Heart right ventricle (tissue), 16 donors: Measurements from ENCODE around the gene SGCA. TPM values are rescaled to one million over a fixed set of nuclear protein-coding genes. Genes with fewer than 3 reads are reported as not detected.

ENCODE experiments used
- ATAC-seq, 8 donors: fragments of 200-7000 bp; cut with Tn5 transposase; one replicate each; pipeline ENCODE4 v1.9.1; 2020; ENCODE audit warnings: mild to moderate bottlenecking in 8 of 8, moderate library complexity in 8 of 8, moderate number of reproducible peaks in 1 of 8
- DNase-seq, 2 donors: peaks; one replicate each; pipeline ENCODE4 v3.0.0-alpha.2; 2020
- H3K27ac ChIP-seq, 10 donors: fragments of 200-600 bp; sonication (generic) in 2 of 10; one replicate each; pipeline versions ENCODE4 v1.5.0 to v1.8.0; 2020 to 2022; ENCODE audit warnings: mild to moderate bottlenecking in 3 of 10
- H3K27me3 ChIP-seq, 7 donors: fragments of 200-600 bp; one replicate each; pipeline ENCODE4 v1.8.0; 2021 to 2022; ENCODE audit warnings: mild to moderate bottlenecking in 2 of 7
- H3K36me3 ChIP-seq, 9 donors: fragments of 200-600 bp; sonication (generic) in 1 of 9; one replicate each; pipeline versions ENCODE4 v1.5.0 to v1.8.0; 2020 to 2022; ENCODE audit warnings: mild to moderate bottlenecking in 2 of 9
- H3K4me1 ChIP-seq, 9 donors: fragments of 200-600 bp; sonication (generic) in 1 of 9; one replicate each; pipeline versions ENCODE4 v1.5.0 to v1.8.0; 2020 to 2022; ENCODE audit warnings: mild to moderate bottlenecking in 4 of 9
- H3K4me3 ChIP-seq, 10 donors: fragments of 200-600 bp; sonication (generic) in 2 of 10; one replicate each; pipeline versions ENCODE4 v1.5.0 to v1.8.0; 2020 to 2022; ENCODE audit warnings: mild to moderate bottlenecking in 7 of 10, moderate library complexity in 2 of 10
- H3K9me3 ChIP-seq, 11 donors: fragments of 200-600 bp in 10 of 11; sonication (generic) in 2 of 11; one replicate each; pipeline versions ENCODE4 v1.5.0 to v1.8.0; 2013 to 2022; ENCODE audit warnings: mild to moderate bottlenecking in 2 of 11, control low read depth in 1 of 11, moderate library complexity in 1 of 11
- CTCF ChIP-seq, 9 donors: fragments of 200-600 bp; sonication (generic) in 2 of 9; IDR thresholded peaks; one replicate each; pipeline versions ENCODE4 v1.5.0 to v1.8.0; 2021 to 2022; ENCODE audit warnings: antibody characterized with exemption in 9 of 9, mild to moderate bottlenecking in 5 of 9, moderate library complexity in 1 of 9
- WGBS, 2 donors: extraction: QIAGEN DNeasy Blood & Tissue Kit; methylation state at CpG; one replicate each; pipeline ENCODE4 v1.1.7; 2013; ENCODE audit warnings: inconsistent platforms in 1 of 2; 5-methylcytosine and 5-hydroxymethylcytosine counted together
- intact Hi-C, 10 donors: fragments of 100-400 bp; cut with DNase I; formaldehyde crosslinking; loops; one replicate each; pipeline versions ENCODE4 v1.11.1 to v1.14.2; 2022
- polyA plus RNA-seq, 2 donors: library from polyadenylated mRNA; stranded (reverse); fragments of 200-250 nt; gene quantifications; one replicate each; pipeline ENCODE4 v1.2.3, GENCODE V29; 2013
- total RNA-seq, 10 donors: library from RNA; stranded (reverse); fragmentation: NEBNext Ultra II Directional in 3 of 10; extraction: Animal tissue kit (Norgen Biotek cat#: 25700) in 3 of 10; gene quantifications; one replicate each; pipeline versions ENCODE4 v1.2.1 to v1.2.4, GENCODE V29; 2021 to 2023
- donor health status: Arrhythmogenic right ventricular cardiomyopathy.
- donor health status: ischemic (EF 13 %, LVEDD 7.1; RV severe dilation, severe dysfunction).
- donor health status: healthy with polysubstance abuse.
- donor health status: DM: no; HTN: yes; CAD: no.
- donor health status: DM: no; HTN: no; CAD: no.
- donor health status: ischemic (EF 25% LVEDD 6.9; RV normal size, moderate dysfunction).
- donor health status: ischemic (EF 25% LVEDD 5.7; RV mildly dilated, moderate dysfunction).
- donor health status: healthy.
- donor health status: DM: yes; HTN: yes; CAD: no.
- donor health status: Ischemic cardiomyopathy.
- donor health status: ischemic (EF 35%, LVEDD 5.7; RV mildly dilated, moderate dysfunction).
- donor health status: nonischemic (EF 11% LVEDD 7.7; RV severe dilation, severe dysfunction).
- donor health status: DM: yes; HTN: yes; CAD: no.
- donor health status: PGD.
- donor health status: ischemic (EF 29% LVEDD 5.4; RV normal size, mild dysfunction).
- donor health status: nonischemic (EF 23%, LVEDD 6.1; RV moderate dilation, normal function).

The SGCA gene
- total and polyA plus RNA-seq, 12 donors: 136 to 314 (median 158) TPM

- intact Hi-C loops: loop anchor here in 1 of 10 donors (2.0 kb wide), 1 partner anchor 29 kb away; no protein-coding TSS in a partner anchor
- DNase-seq (peak; percentile 58 to 61), ATAC-seq (no peak)
- Histone ChIP-seq H3K27ac (peak overlapping the region in 6 of 10 donors; percentile 8 to 93 (median 84)), H3K27me3 (peaks cover 0 to 41% (median 25%) of the 10 kb centered on the region in 7 donors), H3K36me3 (peaks cover 0 to 60% (median 26%) of the 10 kb centered on the region in 9 donors), H3K4me3 (peak overlapping the region in 1 of 10 donors; percentile 63), H3K4me1 (peaks cover 3 to 43% (median 26%) of the 10 kb centered on the region in 9 donors), H3K9me3 (no peaks in the 10 kb centered on the region)
- 26% methylated on average over 7 of the region's 7 CpGs for WGBS, 2 donors
- peak in 8 of 9 donors; percentile 42 to 73 (median 68) for TF ChIP-seq CTCF (IDR thresholded peaks at IDR 0.05)
These were observed 32.3 kb downstream of the SGCA start for GRCh38 chr17:50198026-50198669.

GRCh38 chr17:50199211-50199802, 33.5 kb downstream of the SGCA start:
- TF ChIP-seq CTCF (IDR thresholded peaks at IDR 0.05): no peak
- DNase-seq (no peak), ATAC-seq (peak in 1 of 8 donors; percentile 11)
- H3K9me3 ChIP-seq: no peaks in the 10 kb centered on the region
- H3K27ac ChIP-seq: peak overlapping the region; percentile 3 to 93 (median 81)
- H3K4me1 ChIP-seq: peaks cover 3 to 45% (median 26%) of the 10 kb centered on the region in 9 donors
- WGBS, 2 donors: 25 to 30% methylated on average over 41 of the region's 41 CpGs
- peak overlapping the region in 9 of 10 donors; percentile 21 to 65 (median 62) for H3K4me3 ChIP-seq
- H3K27me3 ChIP-seq: peaks cover 0 to 47% (median 29%) of the 10 kb centered on the region in 7 donors
- intact Hi-C loops: loop anchor here in 1 of 10 donors (2.0 kb wide), 1 partner anchor 31 kb away; no protein-coding TSS in a partner anchor
- peaks cover 0 to 50% (median 26%) of the 10 kb centered on the region in 9 donors for H3K36me3 ChIP-seq

- Histone ChIP-seq H3K9me3 (no peaks in the 10 kb centered on the region), H3K4me1 (peaks cover 3 to 51% (median 26%) of the 10 kb centered on the region in 9 donors), H3K27ac (peak overlapping the region; percentile 3 to 93 (median 84)), H3K4me3 (peak overlapping the region in 9 of 10 donors; percentile 21 to 65 (median 62)), H3K36me3 (peaks cover 0 to 43% (median 25%) of the 10 kb centered on the region in 9 donors), H3K27me3 (peaks cover 0 to 47% (median 29%) of the 10 kb centered on the region in 7 donors)
- 1 to 2% methylated on average over 36 of the region's 36 CpGs for WGBS, 2 donors
- DNase-seq (peak; percentile 87 to 93), ATAC-seq (peak; percentile 80 to 93 (median 90))
- intact Hi-C loops: loop anchor here (1.0 to 5.0 kb wide), 8 partner anchors 31 to 106 kb away; partner anchors contain the start of gene TMEM92 (in 1 of the 10)
- no peak for TF ChIP-seq CTCF (IDR thresholded peaks at IDR 0.05)
These were observed 34.1 kb downstream of the SGCA start for GRCh38 chr17:50199803-50200456.
